ENCODE measurements around the gene CDKN1C. TPM values are rescaled to one million over a fixed set of nuclear protein-coding genes. Genes with fewer than 3 reads are reported as not detected.

The CDKN1C gene
- total RNA-seq, 2 experiments from 2014 or later, result 0.21 to 0.32 TPM

GRCh38 chr11:2837096-2837601 is 48.4 kb downstream of the CDKN1C start:
- Mint-ChIP-seq H3K4me3 (no peak overlapping the region), H3K9me3 (ENCODE audit: insufficient read depth) (no peaks in the 10 kb centered on the region), H3K36me3 (ENCODE audit: low read depth) (no peaks in the 10 kb centered on the region), H3K27me3 (ENCODE audit: low read depth) (no peaks in the 10 kb centered on the region), H3K4me1 (ENCODE audit: low read depth) (no peaks in the 10 kb centered on the region), H3K27ac (no peak overlapping the region)
- no peak for ATAC-seq
- CTCF ChIA-PET, result no interaction called here
- no peak for DNase-seq
- POLR2A ChIA-PET, result no interaction called here

- no peaks in the 10 kb centered on the region for H3K27me3 Mint-ChIP-seq (ENCODE audit: low read depth)
- CTCF ChIA-PET, result no interaction called here
- ATAC-seq, result no peak
- H3K4me1 Mint-ChIP-seq (ENCODE audit: low read depth), result no peaks in the 10 kb centered on the region
- POLR2A ChIA-PET, result no interaction called here
- no peak for DNase-seq
- H3K27ac Mint-ChIP-seq, result no peak overlapping the region
- H3K36me3 Mint-ChIP-seq (ENCODE audit: low read depth), result no peaks in the 10 kb centered on the region
- no peaks in the 10 kb centered on the region for H3K9me3 Mint-ChIP-seq (ENCODE audit: insufficient read depth)
- H3K4me3 Mint-ChIP-seq, result no peak overlapping the region
Measured at GRCh38 chr11:2836315-2837095, 49.1 kb downstream of the CDKN1C start.

- H3K4me1 Mint-ChIP-seq (ENCODE audit: low read depth), result no peaks in the 10 kb centered on the region
- ATAC-seq, result no peak
- DNase-seq, result no peak
- no peaks in the 10 kb centered on the region for H3K9me3 Mint-ChIP-seq (ENCODE audit: insufficient read depth)
- ChIA-PET CTCF (no interaction called here), POLR2A (no interaction called here)
- no peaks in the 10 kb centered on the region for H3K27me3 Mint-ChIP-seq (ENCODE audit: low read depth)
- H3K36me3 Mint-ChIP-seq (ENCODE audit: low read depth), result no peaks in the 10 kb centered on the region
- no peak overlapping the region for H3K4me3 Mint-ChIP-seq
- no peak overlapping the region for H3K27ac Mint-ChIP-seq
Measured at GRCh38 chr11:2835751-2836150, 49.8 kb downstream of the CDKN1C start.

- POLR2A ChIA-PET, result no interaction called here
- no peak for ATAC-seq
- no peaks in the 10 kb centered on the region for H3K27me3 Mint-ChIP-seq (ENCODE audit: low read depth)
- H3K27ac Mint-ChIP-seq, result no peak overlapping the region
- no peak for DNase-seq
- H3K9me3 Mint-ChIP-seq (ENCODE audit: insufficient read depth), result no peaks in the 10 kb centered on the region
- no peaks in the 10 kb centered on the region for H3K36me3 Mint-ChIP-seq (ENCODE audit: low read depth)
- H3K4me3 Mint-ChIP-seq, result no peak overlapping the region
- CTCF ChIA-PET, result no interaction called here
- H3K4me1 Mint-ChIP-seq (ENCODE audit: low read depth), result no peaks in the 10 kb centered on the region
Measured at GRCh38 chr11:2835296-2835695, 50.3 kb downstream of the CDKN1C start.

- CTCF ChIA-PET, result no interaction called here
- Mint-ChIP-seq H3K36me3 (ENCODE audit: low read depth) (no peaks in the 10 kb centered on the region), H3K4me3 (no peak overlapping the region), H3K27me3 (ENCODE audit: low read depth) (no peaks in the 10 kb centered on the region), H3K9me3 (ENCODE audit: insufficient read depth) (no peaks in the 10 kb centered on the region), H3K27ac (no peak overlapping the region), H3K4me1 (ENCODE audit: low read depth) (no peaks in the 10 kb centered on the region)
- POLR2A ChIA-PET, result no interaction called here
- ATAC-seq (no peak), DNase-seq (no peak)
Measured at GRCh38 chr11:2834503-2835273, 50.9 kb downstream of the CDKN1C start.

- H3K36me3 Mint-ChIP-seq (ENCODE audit: low read depth), result no peaks in the 10 kb centered on the region
- H3K4me3 Mint-ChIP-seq, result no peak overlapping the region
- ChIA-PET CTCF (no interaction called here), POLR2A (no interaction called here)
- H3K27me3 Mint-ChIP-seq (ENCODE audit: low read depth), result no peaks in the 10 kb centered on the region
- H3K9me3 Mint-ChIP-seq (ENCODE audit: insufficient read depth), result peaks cover 8% of the 10 kb centered on the region
- DNase-seq (no peak), ATAC-seq (no peak)
- H3K27ac Mint-ChIP-seq, result no peak overlapping the region
- H3K4me1 Mint-ChIP-seq (ENCODE audit: low read depth), result no peaks in the 10 kb centered on the region
Measured at GRCh38 chr11:2833716-2834502, 51.7 kb downstream of the CDKN1C start.

Other genes starting within 250 kb of the CDKN1C start
- under 1 TPM; 0.24 to 0.26 TPM for gene KCNQ1OT1, start 185.8 kb downstream of the CDKN1C start, total RNA-seq
- gene PHLDA2, start 43.6 kb upstream of the CDKN1C start, total RNA-seq, result 1 to 10 TPM; 1.3 to 2.6 TPM
- gene NAP1L4, start 106.6 kb upstream of the CDKN1C start, total RNA-seq, result 100 to 1,000 TPM; 287 to 300 TPM
- gene CARS1, start 171.6 kb upstream of the CDKN1C start, total RNA-seq, result 10 to 100 TPM; 74.6 to 81.5 TPM

Measured in activated CD8-positive, alpha-beta T cell treated with anti-CD3 and anti-CD28 coated beads, Interleukin-2, amount 10 ng/mL, durations not matched to agents 7 days and 5 days (primary cell).